HG03457 (cell line): ENCODE data around the gene UBR4.
"Not testable (repeated sequence)": the region's sequence is repeated elsewhere in the genome, so short reads cannot be mapped to it uniquely, and the experiment has no call there.

Experiments
- ATAC-seq: cut with Tn5 transposase; IDR thresholded peaks from one replicate; pipeline ENCODE4 v1.9.1; 2021; ENCODE audit warnings: moderate number of reproducible peaks; ENCODE audit not compliant: unreplicated experiment

Gene UBR4

DNA sequence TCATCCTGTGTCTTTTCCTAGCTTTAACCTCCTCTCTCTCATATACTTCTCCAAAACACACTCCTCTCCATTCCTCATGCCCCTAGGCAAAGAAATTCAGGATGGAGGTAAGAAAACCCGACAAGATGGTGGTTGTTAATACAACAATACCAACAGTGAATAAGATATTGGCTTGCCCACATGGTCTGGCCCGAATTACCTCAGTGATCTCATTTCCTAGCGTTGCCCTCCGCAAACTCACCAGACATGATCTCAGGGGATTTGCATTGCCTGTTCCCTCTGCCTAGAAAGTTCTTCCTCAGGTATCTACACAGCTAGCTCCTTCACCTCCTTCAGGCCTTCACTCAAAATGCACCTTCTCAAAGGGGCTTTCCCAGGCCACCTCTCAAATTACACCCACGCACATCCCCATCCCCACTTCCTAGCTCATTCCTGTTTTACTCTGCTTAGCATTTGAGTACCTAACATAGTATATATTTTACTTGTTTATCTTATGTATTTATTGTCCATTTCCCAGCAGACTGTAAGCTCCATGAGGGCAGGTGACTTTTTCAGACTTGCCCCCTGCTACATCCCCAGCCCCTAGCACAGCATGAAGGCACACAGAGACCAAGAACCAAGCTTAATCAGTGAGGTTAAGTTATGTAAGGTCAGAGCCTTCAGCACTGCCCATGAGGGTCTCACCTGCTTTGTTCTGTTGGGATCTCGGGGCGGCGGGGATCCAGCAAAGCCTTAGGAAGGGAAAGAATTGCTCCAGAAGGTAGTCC lies 10.2 kb upstream of the UBR4 start:
- ATAC-seq: no peak

DNA sequence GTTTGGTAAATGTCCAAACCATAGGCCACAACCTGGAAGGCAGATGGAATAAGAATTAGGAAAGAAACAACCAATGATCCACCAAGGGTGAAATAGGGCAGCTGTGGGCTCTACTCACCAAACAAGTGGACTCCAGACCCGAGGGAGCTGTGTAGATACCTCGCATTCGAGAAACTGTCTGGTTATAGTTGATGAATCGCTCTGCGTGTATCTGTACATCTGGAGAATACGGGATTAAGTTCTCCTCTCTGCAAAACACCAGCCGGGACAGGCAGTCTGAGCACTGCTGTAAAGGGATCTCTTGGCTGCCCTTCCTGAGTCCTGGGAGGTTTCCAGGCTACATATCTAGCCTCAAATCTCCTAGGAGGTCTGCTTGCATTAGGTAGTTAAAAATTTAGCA lies 9.4 kb upstream of the UBR4 start:
- no peak for ATAC-seq

DNA sequence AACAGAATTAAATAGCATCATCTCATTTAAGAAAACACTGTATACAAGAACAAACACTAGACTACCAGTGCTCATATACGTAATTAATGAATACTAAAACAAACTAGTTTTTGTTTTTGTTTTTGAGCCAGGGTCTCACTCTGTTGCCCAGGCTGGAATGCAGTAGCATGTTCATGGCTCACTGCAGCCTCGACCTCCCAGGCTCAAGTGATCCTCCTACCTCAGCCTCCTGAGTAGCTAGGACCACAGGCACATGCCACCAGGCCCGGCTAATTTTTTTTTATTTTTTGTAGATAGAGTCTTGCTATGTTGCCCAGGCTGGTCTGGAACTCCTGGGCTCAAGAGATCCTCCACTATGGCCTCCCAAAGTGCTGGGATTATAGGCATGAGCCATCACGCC lies 6.5 kb upstream of the UBR4 start:
- not testable (repeated sequence) for ATAC-seq

DNA sequence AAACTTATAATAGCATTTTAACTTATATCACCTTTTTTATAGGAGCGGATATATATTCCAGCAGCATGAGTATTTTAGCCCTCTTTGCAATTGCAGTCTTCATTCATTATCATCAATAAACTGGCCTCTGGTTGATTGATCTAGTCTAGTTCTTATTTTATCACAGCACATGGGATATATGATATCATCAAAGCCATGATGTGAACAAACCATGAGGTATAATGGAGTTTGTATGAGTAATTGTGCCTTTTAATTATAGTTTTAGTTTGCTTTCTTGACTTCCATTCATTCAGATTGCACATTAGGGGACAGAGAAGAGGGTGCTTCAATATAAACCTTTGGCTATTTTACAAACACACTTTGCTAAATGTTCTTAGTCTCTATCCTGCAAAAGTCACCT lies 3.5 kb upstream of the UBR4 start:
- no peak for ATAC-seq

DNA sequence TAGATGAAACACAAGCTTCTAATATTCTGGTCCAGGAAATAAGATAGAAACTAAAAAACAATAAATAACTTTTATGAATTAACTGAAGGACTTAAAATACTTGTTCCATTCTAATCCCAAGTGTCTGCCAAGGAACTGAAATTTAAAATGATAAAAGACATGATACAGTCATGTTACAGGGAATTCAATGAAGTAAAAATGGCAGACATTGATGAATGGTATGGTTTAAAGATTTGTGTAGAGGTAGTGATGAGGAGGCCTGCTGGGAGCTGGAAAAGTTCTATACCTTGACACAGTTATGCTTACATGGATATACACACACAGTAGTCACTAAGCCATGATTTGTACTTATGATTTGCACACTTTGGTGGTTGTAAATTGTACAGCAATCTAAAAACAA lies 2.1 kb upstream of the UBR4 start:
- ATAC-seq: no peak

DNA sequence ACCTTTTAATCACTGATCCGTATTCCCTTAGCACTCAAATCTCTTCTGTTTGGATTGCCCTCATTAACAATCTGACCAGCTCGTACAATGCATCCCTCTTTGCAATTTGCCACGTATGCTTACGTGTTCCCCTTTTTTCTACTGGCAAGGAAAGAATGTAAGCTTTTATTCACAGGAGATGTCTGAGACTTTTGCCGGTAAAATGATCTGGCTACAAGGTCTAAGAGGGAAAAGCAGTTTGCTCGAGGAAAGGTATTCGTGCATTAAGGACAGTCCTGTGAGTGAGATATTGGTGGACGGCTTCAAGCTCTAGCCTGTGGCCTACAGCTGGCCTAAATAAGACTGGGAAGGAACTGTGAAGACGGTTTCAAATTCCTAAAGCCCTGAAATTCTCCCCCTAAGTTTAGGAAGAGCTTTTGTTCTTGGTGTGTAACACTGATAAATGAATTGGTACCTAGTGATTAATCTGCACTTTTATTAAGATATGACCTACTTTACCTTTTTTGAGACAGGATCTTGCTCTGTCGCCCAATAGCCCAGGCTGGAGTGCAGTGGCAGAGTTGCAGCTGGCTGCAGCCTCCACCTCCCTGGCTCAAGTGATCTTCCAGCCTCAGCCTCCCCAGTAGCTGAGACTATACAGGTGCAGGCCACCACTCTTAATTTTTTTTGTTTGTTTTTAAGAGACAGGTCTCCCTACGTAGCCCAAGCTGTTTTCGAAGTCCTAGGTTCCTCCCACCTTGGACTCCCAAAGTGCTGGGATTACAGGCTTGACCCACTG lies 895 bp upstream of the UBR4 start:
- ATAC-seq: no peak

DNA sequence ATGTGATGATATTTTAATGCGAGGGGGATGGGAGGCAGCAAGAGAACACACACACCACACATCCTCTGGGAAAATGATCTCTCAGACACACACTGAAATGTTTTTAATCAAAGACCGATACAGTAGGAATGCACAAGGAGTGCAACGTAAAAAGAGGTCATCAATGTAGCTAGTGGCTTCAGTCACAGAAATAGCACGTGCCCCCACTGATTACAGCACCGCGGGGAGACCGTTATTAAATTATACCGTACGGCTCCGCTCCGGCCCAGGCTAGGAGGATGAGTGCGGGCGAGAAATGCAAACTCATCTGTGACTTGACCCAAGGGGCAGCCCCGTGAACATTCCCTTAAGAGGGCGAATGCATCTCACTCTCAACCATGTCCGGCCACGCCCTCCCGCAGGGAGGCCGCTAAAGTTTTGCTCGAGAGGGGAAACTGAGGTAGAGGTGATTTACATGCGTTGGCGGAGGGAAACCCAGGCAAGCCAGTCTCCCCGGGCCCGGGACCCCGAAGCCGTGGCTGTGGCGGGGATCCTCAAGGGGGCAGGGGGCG lies 552 bp downstream of the UBR4 start:
- ATAC-seq: peak; percentile 35

DNA sequence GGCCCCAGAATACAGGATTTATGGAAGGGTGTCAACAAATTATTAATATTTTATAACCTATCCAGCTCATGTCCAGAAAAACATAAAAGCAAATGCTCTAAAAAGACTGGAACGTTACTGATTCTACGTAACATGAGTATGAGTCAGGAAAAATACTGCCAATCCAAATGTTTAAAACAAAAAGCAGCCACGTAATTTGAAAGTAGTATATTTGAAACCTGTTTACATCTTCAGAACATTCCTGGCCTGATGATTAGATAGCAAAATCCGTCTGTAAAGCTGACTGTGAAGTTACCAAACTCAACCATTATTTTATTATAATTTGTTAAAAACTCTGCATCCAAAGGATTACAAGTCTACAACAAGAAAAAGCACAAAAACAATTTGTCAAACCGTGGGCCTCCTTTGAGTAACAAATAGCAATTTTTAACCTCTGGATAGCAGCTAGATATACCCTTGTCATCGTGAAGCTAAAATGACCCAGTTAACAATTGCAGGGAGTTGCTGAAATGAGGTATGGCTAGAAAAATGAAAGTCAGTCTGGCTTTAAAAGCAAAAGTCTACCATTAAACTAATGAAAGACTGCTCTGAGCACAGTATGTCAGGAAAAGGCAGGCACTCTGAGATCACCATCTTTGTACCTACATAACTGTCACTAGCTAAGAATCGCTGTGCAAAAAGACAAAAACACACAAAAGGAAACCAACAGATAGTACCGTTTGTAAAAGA lies 1.2 kb downstream of the UBR4 start:
- no peak for ATAC-seq

DNA sequence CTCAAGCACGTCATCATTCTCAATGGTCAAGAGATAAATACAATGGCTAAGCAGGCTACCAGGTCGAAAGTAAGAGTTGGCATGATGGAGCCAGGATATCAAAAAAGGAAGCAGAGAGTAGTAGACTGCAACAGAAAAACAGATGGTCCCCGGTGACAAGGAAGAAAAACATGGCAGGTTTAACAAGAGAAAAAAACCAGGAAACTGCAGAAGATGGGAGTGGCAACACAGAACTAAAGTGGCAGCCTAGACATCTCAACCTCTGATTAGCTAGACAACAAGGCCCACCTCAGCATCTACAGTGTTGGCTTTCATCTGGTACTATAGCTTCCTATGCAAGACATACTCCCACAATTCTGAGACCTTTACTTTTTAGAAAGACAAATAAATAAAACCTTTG lies 3.1 kb downstream of the UBR4 start:
- ATAC-seq: no peak

DNA sequence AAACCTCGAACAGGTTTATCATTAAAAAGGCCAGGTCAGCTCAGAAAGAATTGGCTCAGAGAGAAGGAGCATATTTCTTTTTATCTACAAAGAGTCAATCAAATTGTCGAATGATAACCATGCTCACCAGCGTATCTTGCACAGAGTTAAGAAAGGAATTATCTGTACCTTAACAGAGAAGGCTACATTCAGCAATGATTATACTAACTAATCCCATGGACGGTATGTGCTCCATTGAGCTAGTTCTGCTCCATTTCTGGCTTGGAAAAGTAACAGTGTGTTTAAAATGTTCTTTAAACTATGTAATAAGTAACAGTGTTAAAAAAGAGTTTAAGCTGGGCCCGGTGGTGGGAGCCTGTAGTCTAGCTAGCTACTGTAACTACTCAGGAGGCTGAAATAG lies 4.2 kb downstream of the UBR4 start:
- ATAC-seq: no peak

DNA sequence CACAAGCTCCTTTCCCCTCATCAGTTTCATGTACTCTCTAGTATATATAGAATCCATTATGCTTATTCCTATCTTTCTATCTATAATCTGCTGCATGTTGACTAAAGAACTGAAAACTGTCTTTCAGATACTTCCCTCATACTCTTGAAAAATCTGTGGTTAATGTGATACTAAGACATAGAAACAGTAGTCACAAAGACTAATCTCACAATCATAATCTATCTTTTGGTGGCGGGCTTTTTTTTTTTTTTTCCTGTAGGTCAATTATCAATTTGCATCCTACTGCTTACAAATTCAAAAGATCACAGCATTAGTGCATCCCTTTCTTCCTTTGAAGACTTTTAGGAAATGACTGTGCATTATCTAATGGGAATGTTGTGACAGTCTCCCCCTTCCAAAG lies 4.7 kb downstream of the UBR4 start:
- ATAC-seq: no peak

DNA sequence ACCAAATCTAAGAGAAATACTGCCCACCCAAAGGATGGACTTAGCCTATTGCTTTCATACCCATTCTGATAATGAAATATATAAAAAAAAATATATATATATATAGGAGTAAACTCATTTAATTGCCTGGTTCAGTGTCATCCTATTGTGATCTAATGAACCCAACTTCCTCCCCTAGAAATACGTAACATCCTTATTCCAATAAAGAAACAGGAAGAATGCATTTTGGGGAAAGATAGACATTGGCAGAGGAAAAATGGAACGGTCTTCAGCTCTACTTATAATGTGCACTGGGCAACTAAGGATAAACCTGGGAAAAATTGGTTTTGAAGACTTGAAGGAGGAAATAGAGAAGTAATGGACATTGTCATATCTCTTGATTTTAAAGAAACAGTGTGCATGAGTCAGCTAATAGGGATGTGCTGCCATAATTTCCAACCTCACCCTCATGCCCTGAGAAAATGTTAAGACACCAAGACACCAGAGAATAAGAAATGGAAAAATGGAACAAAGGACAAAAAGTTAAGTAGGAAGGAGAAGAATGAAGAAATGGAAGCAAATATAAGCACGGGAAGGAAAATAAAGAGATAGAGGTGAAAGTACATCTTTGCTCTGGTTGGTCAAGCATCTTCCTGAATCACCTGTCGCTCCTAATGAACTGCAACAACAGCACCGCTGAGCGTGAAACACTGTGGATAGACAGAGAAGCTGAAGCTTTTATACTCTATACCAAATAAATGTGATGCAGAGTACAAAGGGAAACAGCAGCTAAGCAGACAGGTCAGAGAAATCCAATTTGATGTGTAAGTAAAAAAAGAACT lies 5.4 kb downstream of the UBR4 start:
- no peak for ATAC-seq

DNA sequence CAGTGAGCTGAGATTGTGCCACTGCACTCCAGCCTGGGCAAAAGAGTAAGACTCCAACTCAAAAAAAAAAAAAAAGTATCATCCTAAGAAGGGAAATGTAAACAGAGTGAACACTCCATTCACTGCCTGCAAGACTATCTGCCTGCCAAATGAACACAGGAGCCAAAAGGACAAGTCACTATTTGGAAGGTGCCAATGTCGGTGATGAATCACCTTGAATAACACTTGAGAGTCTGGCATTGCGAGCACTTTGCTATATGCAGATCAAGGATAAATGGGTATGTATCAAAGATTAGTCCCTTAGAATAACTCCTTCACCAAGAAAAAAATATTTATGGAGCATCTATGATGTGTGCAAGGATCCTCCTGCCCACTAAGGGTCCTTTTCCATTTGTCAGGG lies 6.6 kb downstream of the UBR4 start:
- no peak for ATAC-seq

DNA sequence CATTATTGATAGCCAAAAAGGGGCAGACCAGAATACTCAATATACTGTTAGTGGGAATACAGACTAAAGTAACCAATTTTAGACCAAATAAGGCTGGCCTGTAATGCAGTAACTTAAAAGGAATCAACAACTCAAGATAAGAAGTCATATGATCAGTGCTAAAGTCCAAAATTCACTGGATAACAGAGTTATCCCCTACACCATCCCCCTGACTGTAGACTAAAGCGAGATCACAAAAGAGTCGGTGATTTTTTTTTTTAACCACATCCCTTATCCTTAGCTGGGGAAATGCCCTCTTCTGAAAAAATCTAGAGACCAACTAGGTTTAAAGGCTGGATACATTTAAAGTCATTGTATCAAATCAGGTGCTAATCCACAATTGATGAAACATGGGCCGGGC lies 7.7 kb downstream of the UBR4 start:
- ATAC-seq: no peak

DNA sequence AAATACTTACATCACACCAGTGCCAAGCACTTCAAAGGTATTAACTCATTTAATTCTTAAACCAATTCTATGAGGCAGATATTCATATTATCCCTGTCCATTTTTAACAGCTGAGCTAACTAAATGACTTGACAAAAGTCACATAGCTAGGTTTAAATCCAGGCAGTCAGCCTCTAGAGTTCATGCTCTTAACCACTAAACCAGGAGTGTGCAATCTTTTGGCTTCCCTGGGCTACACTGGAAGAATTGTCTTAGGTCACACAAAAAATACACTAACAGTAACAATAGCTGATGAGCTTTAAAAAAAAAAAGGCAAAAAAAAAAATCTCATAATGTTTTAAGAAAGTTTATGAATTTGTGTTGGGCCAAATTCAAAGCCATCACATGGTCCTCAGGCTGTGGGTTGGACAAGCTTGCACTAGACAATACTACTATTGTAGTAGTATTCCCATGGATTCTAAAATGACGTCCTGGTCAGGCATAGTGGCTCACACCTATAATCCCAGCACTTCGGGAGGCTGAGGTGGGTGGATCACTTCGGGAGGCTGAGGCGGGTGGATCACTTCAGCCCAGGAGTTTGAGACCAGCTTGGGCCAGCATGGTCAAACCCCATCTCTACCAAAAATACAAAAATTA lies 10.0 kb downstream of the UBR4 start:
- ATAC-seq: no peak

DNA sequence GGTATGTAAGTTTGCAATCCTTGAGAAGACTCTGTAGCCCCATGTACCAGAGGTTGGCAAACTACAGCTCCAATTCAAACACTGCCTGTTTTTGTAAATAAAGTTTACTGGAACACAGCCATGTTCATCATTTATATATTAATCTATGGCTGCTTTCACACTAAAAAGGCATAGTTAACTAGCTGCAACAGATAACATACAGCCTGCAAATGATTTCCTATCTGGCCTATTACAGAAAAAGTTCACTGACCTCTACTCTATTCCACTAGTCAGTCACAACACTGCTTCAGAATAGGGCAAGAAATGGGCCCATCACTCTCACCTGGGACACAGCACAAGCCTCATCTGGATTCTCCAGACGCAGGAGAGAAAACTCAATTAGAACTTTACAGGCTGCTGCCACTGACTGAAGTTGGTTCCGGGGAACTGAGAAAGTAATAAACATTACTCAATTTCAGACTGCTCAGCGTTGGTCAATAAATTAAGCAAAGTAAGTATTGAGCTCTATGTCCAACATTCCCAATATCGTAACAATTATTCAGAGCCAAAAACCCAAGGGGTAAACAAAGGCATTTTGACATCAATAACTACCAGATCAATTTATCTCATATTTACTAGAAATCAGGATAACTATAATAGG lies 10.6 kb downstream of the UBR4 start:
- ATAC-seq: no peak

DNA sequence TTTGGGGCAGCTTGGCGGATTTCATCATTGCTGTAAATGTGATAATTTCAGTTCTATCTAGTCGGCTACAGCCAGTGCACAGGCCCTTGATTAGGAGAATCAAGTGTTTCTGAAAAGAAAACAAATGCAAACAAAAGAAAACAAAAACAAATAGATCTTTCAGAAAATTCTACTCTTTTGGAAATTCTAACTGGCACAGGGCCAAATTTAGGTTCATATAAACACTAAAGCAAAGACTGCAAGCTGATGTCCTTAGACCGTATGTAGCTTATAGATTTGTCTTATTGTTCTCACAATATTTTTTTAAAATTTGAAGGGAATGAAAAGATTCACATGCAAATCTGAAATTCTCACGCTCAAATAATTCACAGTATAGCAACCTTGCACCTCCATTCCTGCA lies 11.2 kb downstream of the UBR4 start:
- ATAC-seq: no peak

DNA sequence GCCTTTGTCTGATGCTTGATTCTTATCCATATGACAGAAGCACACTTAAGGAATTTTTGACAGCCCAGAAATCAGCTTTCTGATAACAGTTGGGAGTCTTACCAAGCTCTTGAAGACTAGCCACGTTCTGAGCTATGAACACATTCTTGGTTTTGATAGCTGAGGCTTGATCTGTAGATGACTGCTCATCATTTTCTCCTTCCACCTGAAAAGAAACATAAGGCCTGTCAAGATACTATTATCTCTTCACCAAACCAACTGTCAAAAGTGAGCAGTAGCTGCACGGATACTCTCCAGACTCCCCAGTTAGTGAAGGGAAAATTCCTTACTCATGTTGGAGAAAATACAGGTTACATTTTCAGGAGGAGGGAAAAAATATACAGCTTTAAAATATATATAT lies 12.2 kb downstream of the UBR4 start:
- no peak for ATAC-seq

DNA sequence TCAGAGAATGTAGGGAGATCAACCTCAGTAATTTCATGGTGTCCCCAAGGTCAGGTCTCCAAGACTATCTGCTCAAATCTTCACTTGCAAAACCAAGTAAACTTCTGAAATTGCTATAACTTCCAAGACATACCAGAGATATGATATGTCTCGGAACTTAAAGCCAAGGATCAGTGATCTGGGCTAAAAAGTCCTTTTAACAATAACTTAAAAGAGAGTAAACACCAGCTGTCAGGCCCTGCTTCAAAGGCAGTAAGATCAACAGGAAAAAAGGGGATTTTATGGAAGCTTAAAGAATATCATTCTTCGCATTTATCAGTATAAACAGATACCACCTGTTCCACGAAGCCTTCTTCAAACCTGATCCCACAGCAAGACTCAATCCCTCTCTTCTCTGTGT lies 13.7 kb downstream of the UBR4 start:
- ATAC-seq: no peak

DNA sequence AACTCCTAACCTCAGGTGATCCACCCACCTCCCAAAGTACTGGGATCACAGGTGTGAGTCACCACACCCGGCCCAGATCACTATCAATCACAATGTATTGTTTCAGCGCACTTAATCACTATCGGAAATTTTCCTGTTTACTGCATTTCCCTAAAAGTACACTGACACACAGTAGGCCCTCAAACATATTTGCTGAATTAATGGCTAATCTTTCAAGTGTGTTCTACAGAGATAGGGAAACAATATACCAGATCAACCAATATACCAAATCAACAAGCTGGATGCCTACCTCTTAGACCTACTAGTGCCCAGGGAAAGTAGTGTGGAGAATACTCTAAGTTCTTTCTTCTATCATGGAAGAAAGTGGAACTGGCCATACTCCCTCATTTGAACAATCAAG lies 17.1 kb downstream of the UBR4 start:
- no peak for ATAC-seq
